CD8-positive, alpha-beta memory T cell (primary cell): Measurements from ENCODE around the gene ARMC5. TPM values are rescaled to one million over a fixed set of nuclear protein-coding genes. Genes with fewer than 3 reads are reported as not detected.

ENCODE experiments used
- CTCF ChIA-PET: fragments of 350-600 bp; sonication (Branson Sonifier 250); formaldehyde crosslinking; loops from one replicate; lab custom pipeline; 2021; ENCODE audit warnings: antibody characterized with exemption; lab: Charles Lee
- POLR2A ChIA-PET: fragments of 350-600 bp; sonication (Branson Sonifier 250); formaldehyde crosslinking; loops from one replicate; lab custom pipeline; 2021; ENCODE audit warnings: antibody characterized with exemption; lab: Charles Lee
- DNase-seq, 5 donors: peaks; one replicate each; pipeline versions ENCODE4 v3.0.0 to v3.0.0-alpha.2; 2020 to 2022; ENCODE audit warnings: mixed read lengths in 1 of 5
- H3K27ac ChIP-seq: one replicate; pipeline ENCODE4 v1.7.0; 2013; ENCODE audit warnings: low read depth, mild to moderate bottlenecking, low read length, moderate library complexity
- H3K27me3 ChIP-seq: 2 replicates; pipeline ENCODE4 v1.7.0; 2013; ENCODE audit warnings: low read length, mild to moderate bottlenecking; ENCODE audit not compliant: insufficient read depth, poor library complexity, severe bottlenecking
- H3K36me3 ChIP-seq: 2 replicates; pipeline ENCODE4 v1.7.0; 2013; ENCODE audit warnings: mild to moderate bottlenecking, low read length, moderate library complexity; ENCODE audit not compliant: insufficient read depth
- H3K4me1 ChIP-seq: 2 replicates; pipeline ENCODE4 v1.7.0; 2013; ENCODE audit warnings: mild to moderate bottlenecking, low read length, moderate library complexity; ENCODE audit not compliant: insufficient read depth
- H3K4me3 ChIP-seq: 2 replicates; pipeline ENCODE4 v1.7.0; 2013; ENCODE audit warnings: mild to moderate bottlenecking, low read length
- H3K9me3 ChIP-seq: 2 replicates; pipeline ENCODE4 v1.7.0; 2013; ENCODE audit warnings: mild to moderate bottlenecking, low read length
- H3K27ac Mint-ChIP-seq, 8 donors: one replicate each; pipeline ENCODE4 v1.8.0; 2020 to 2021; ENCODE audit warnings: mixed read lengths in 8 of 8, mild to moderate bottlenecking in 6 of 8, inconsistent platforms in 3 of 8, moderate library complexity in 3 of 8
- H3K27me3 Mint-ChIP-seq, 2 donors: one replicate each; pipeline ENCODE4 v1.8.0; 2020 to 2021; ENCODE audit warnings: mixed read lengths in 2 of 2, mild to moderate bottlenecking in 1 of 2, moderate library complexity in 1 of 2
- H3K36me3 Mint-ChIP-seq, 3 donors: one replicate each; pipeline ENCODE4 v1.8.0; 2020 to 2021; ENCODE audit warnings: mixed read lengths in 3 of 3, inconsistent platforms in 1 of 3, mild to moderate bottlenecking in 1 of 3
- H3K4me1 Mint-ChIP-seq, 3 donors: one replicate each; pipeline ENCODE4 v1.8.0; 2020 to 2021; ENCODE audit warnings: mixed read lengths in 3 of 3, inconsistent platforms in 1 of 3, mild to moderate bottlenecking in 1 of 3
- H3K4me3 Mint-ChIP-seq, 7 donors: one replicate each; pipeline ENCODE4 v1.8.0; 2020 to 2021; ENCODE audit warnings: mixed read lengths in 7 of 7, mild to moderate bottlenecking in 6 of 7, moderate library complexity in 4 of 7, inconsistent platforms in 2 of 7
- H3K9me3 Mint-ChIP-seq, 5 donors: one replicate each; pipeline ENCODE4 v1.8.0; 2020 to 2022; ENCODE audit warnings: mixed read lengths in 5 of 5, mild to moderate bottlenecking in 3 of 5, moderate library complexity in 2 of 5, inconsistent platforms in 1 of 5
- polyA plus RNA-seq: library from polyadenylated mRNA; unstranded; fragments of 300-500 nt; fragmentation: Illumina TruSeq; gene quantifications from one replicate; pipeline ENCODE4 v1.2.3, GENCODE V29; 2021
- total RNA-seq, 2 experiments: library from RNA; stranded (reverse); gene quantifications; one replicate each; pipeline ENCODE4 v1.2.3, GENCODE V29; 2021

Gene ARMC5
- total and polyA plus RNA-seq, 3 experiments from 2014 or later, result 9.8 to 15.9 (median 14.3) TPM

GRCh38 chr16:31488468-31489297, 29.4 kb downstream of the ARMC5 start:
- peak overlapping the region; percentile 87 for H3K4me3 ChIP-seq
- Mint-ChIP-seq H3K27me3 (no peaks in the 10 kb centered on the region), H3K4me3 (peak overlapping the region; percentile 36 to 93 (median 91)), H3K36me3 (peaks cover 0 to 24% (median 5%) of the 10 kb centered on the region in 3 donors), H3K4me1 (peaks cover 4 to 17% (median 13%) of the 10 kb centered on the region in 3 donors), H3K27ac (peak overlapping the region in 5 of 8 donors; percentile 42 to 90 (median 73)), H3K9me3 (no peaks in the 10 kb centered on the region)
- DNase-seq, result peak in 2 of 5 donors; percentile 4 to 8
- no peaks in the 10 kb centered on the region for H3K9me3 ChIP-seq
- peaks cover 14% of the 10 kb centered on the region for H3K4me1 ChIP-seq
- CTCF ChIA-PET, result interaction anchor here (2.0 to 2.9 kb wide), 2 partner anchors 8 to 28 kb away, joined by 5 to 10 read pairs; no protein-coding TSS in a partner anchor
- peaks cover 9% of the 10 kb centered on the region for H3K36me3 ChIP-seq
- H3K27me3 ChIP-seq, result no peaks in the 10 kb centered on the region
- POLR2A ChIA-PET, result interaction anchor here (0.6 to 2.8 kb wide), 7 partner anchors 11 to 385 kb away, joined by 3 to 16 read pairs (median 5); partner anchors contain the start of genes ARMC5, RUSF1 and ZNF267
- H3K27ac ChIP-seq, result no peak overlapping the region

GRCh38 chr16:31489298-31489564, 29.9 kb downstream of the ARMC5 start:
- ChIA-PET CTCF (interaction anchor here (2.9 kb wide), 1 partner anchor 29 kb away, joined by 10 read pairs; no protein-coding TSS in a partner anchor), POLR2A (interaction anchor here (0.6 to 2.5 kb wide), 3 partner anchors 30 to 384 kb away, joined by 3 to 9 read pairs (median 5); partner anchors contain the start of genes ARMC5 and ZNF267)
- Mint-ChIP-seq H3K4me3 (peak overlapping the region in 6 of 7 donors; percentile 26 to 60 (median 42)), H3K27me3 (no peaks in the 10 kb centered on the region), H3K4me1 (peaks cover 4 to 17% (median 13%) of the 10 kb centered on the region in 3 donors), H3K27ac (peak overlapping the region in 5 of 8 donors; percentile 10 to 90 (median 73)), H3K36me3 (peaks cover 0 to 29% (median 5%) of the 10 kb centered on the region in 3 donors), H3K9me3 (no peaks in the 10 kb centered on the region)
- Histone ChIP-seq H3K36me3 (peaks cover 9% of the 10 kb centered on the region), H3K4me1 (peaks cover 14% of the 10 kb centered on the region), H3K27me3 (no peaks in the 10 kb centered on the region), H3K27ac (no peak overlapping the region), H3K4me3 (no peak overlapping the region), H3K9me3 (no peaks in the 10 kb centered on the region)
- DNase-seq, result no peak

DNA sequence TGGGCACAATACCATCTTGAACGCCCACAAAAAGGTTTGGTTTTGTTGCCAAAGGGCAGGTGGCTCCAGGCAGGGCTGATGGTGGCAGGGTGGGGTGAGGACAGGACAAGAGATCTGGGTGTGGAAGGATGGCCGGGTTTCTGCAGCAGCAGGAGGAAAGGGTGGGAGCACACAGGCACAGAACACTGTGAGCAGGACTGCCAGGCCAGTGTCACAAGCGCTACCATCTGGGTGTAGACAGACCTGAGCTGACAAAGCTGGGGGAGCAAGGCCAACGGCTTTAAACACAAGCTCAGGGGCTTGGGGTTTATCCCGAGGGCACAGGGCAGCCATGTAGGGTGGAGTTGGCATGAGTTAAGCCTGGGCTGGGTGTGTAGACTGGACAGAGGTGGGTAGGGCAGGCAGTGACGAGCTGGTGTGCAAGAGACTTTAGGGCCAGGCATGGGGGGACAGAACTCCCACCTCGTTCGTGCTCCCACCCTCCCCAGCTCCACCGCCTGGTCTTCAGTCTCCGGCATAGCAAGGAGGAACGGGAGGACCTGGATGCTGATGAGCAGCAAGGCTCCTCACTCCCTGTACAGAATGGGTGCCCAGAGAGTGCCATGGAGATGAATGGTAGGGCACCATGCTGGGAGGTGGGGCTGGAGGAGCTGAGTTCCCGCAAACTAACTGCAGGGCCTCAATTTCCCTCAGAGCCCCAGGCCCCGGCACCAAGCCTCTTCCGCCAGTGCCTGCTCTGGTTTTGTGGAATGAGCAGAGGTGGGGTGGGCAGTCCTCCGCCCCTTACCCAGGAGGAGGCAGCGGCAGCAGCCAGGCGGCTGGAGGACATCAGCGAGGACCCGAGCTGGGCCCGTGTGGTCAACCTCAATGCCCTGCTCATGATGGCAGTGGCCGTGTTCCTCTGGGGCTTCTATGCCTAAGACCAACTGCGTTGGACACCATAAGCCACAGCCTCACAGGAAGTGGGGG, 30.6 kb downstream of the ARMC5 start:
- H3K4me3 ChIP-seq, result no peak overlapping the region
- H3K9me3 Mint-ChIP-seq, result no peaks in the 10 kb centered on the region
- H3K36me3 Mint-ChIP-seq, result peaks cover 0 to 35% (median 5%) of the 10 kb centered on the region in 3 donors
- H3K4me3 Mint-ChIP-seq, result peak overlapping the region in 6 of 7 donors; percentile 43 to 75 (median 66)
- no peaks in the 10 kb centered on the region for H3K9me3 ChIP-seq
- no peaks in the 10 kb centered on the region for H3K27me3 ChIP-seq
- ChIA-PET CTCF (no interaction called here), POLR2A (interaction anchor here (2.5 kb wide), 1 partner anchor 31 kb away, joined by 9 read pairs; the partner anchor contains the start of gene ARMC5)
- peaks cover 14% of the 10 kb centered on the region for H3K4me1 ChIP-seq
- no peak for DNase-seq
- no peak overlapping the region for H3K27ac ChIP-seq
- H3K36me3 ChIP-seq, result peaks cover 9% of the 10 kb centered on the region
- peak overlapping the region in 7 of 8 donors; percentile 10 to 91 (median 81) for H3K27ac Mint-ChIP-seq
- H3K27me3 Mint-ChIP-seq, result no peaks in the 10 kb centered on the region
- H3K4me1 Mint-ChIP-seq, result peaks cover 4 to 17% (median 13%) of the 10 kb centered on the region in 3 donors

- Mint-ChIP-seq H3K36me3 (peaks cover 0 to 54% (median 5%) of the 10 kb centered on the region in 3 donors), H3K9me3 (no peaks in the 10 kb centered on the region), H3K27me3 (no peaks in the 10 kb centered on the region), H3K4me3 (peak overlapping the region in 1 of 7 donors; percentile 44), H3K27ac (peak overlapping the region in 3 of 8 donors; percentile 38 to 59 (median 59)), H3K4me1 (peaks cover 4 to 10% (median 6%) of the 10 kb centered on the region in 3 donors)
- peak in 1 of 5 donors; percentile 30 for DNase-seq
- Histone ChIP-seq H3K36me3 (peaks cover 9% of the 10 kb centered on the region), H3K27me3 (no peaks in the 10 kb centered on the region), H3K9me3 (no peaks in the 10 kb centered on the region), H3K4me3 (no peak overlapping the region), H3K27ac (no peak overlapping the region), H3K4me1 (peaks cover 6% of the 10 kb centered on the region)
- POLR2A ChIA-PET, result interaction anchor here (0.7 kb wide), 1 partner anchor 15 kb away, joined by 6 read pairs; no protein-coding TSS in a partner anchor
- CTCF ChIA-PET, result no interaction called here
Observed at GRCh38 chr16:31491778-31492418, 32.6 kb downstream of the ARMC5 start.

- H3K27ac ChIP-seq, result no peak overlapping the region
- ChIA-PET CTCF (no interaction called here), POLR2A (no interaction called here)
- H3K4me1 ChIP-seq, result no peaks in the 10 kb centered on the region
- peak in 1 of 5 donors; percentile 38 for DNase-seq
- H3K4me3 ChIP-seq, result no peak overlapping the region
- peaks cover 14% of the 10 kb centered on the region for H3K36me3 ChIP-seq
- peaks cover 0 to 69% (median 6%) of the 10 kb centered on the region in 3 donors for H3K36me3 Mint-ChIP-seq
- H3K27me3 ChIP-seq, result no peaks in the 10 kb centered on the region
- no peak overlapping the region for H3K4me3 Mint-ChIP-seq
- H3K27ac Mint-ChIP-seq, result peak overlapping the region in 2 of 8 donors; percentile 28 to 72
- H3K27me3 Mint-ChIP-seq, result no peaks in the 10 kb centered on the region
- no peaks in the 10 kb centered on the region for H3K9me3 ChIP-seq
- H3K9me3 Mint-ChIP-seq, result no peaks in the 10 kb centered on the region
- H3K4me1 Mint-ChIP-seq, result peaks cover 0 to 4% (median 0%) of the 10 kb centered on the region in 3 donors
Observed at GRCh38 chr16:31493506-31494125, 34.3 kb downstream of the ARMC5 start.

DNA sequence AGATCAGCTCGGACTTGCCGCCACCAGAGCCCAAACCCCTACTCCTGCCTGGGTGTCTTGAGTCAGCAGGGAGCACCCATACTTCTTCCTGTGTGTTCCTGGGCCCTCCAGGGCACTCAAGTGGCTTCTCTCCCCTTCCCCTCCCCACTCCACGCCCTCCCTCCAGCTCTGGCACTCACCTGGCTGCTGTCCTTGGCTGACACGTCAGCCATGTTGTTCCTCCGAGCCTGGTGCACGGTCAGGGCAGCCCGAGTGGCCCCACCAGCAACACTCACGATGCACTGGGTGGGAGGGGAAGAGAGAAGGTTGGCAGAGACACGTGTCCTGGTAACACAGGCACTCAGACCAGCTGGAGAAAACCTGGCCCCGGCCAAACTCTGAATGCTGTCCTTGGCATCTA, 37.4 kb downstream of the ARMC5 start:
- Histone ChIP-seq H3K27me3 (no peaks in the 10 kb centered on the region), H3K4me1 (no peaks in the 10 kb centered on the region), H3K9me3 (no peaks in the 10 kb centered on the region), H3K36me3 (peaks cover 28% of the 10 kb centered on the region), H3K4me3 (no peak overlapping the region), H3K27ac (no peak overlapping the region)
- Mint-ChIP-seq H3K27me3 (no peaks in the 10 kb centered on the region), H3K27ac (no peak overlapping the region), H3K4me3 (no peak overlapping the region), H3K36me3 (peaks cover 0 to 82% (median 6%) of the 10 kb centered on the region in 3 donors), H3K9me3 (no peaks in the 10 kb centered on the region), H3K4me1 (peaks cover 0 to 1% (median 0%) of the 10 kb centered on the region in 3 donors)
- ChIA-PET POLR2A (no interaction called here), CTCF (interaction anchor here (1.2 kb wide), 1 partner anchor 9 kb away, joined by 5 read pairs; no protein-coding TSS in a partner anchor)
- DNase-seq, result peak in 1 of 5 donors; percentile 30

DNA sequence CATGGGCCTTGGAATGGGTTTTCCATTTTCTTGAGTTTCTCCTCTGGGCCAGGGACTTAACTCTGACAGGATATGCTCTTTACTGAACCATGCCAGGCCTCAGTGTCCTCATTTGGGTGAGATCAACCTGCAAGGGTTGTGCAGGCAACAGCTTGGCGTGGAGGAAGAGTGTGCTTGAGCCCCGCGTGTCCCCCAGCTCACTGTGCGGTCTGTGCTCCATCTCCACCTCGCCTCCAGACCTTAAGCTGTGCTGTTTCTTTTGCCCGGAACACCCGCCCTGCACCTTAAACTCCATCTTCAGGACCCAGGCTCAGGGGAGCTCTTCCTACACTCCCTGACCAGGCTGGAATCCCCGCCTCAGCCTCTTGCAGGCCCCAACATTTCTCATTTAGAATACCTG, 39.2 kb downstream of the ARMC5 start:
- peak in 1 of 5 donors; percentile 11 for DNase-seq
- Histone ChIP-seq H3K4me1 (no peaks in the 10 kb centered on the region), H3K27me3 (no peaks in the 10 kb centered on the region), H3K36me3 (peaks cover 20% of the 10 kb centered on the region), H3K4me3 (no peak overlapping the region), H3K9me3 (no peaks in the 10 kb centered on the region), H3K27ac (no peak overlapping the region)
- peak overlapping the region in 1 of 8 donors; percentile 33 for H3K27ac Mint-ChIP-seq
- no peaks in the 10 kb centered on the region for H3K9me3 Mint-ChIP-seq
- peaks cover 0 to 67% (median 3%) of the 10 kb centered on the region in 3 donors for H3K36me3 Mint-ChIP-seq
- ChIA-PET POLR2A (no interaction called here), CTCF (interaction anchor here (1.5 kb wide), 1 partner anchor 10 kb away, joined by 4 read pairs; the partner anchor contains the start of gene RUSF1)
- peaks cover 0 to 2% of the 10 kb centered on the region in 2 donors for H3K27me3 Mint-ChIP-seq
- H3K4me1 Mint-ChIP-seq, result peaks cover 4 to 6% (median 4%) of the 10 kb centered on the region in 3 donors
- no peak overlapping the region for H3K4me3 Mint-ChIP-seq
